Measurements from ENCODE around the gene ZFP36L1. TPM values are rescaled to one million over a fixed set of nuclear protein-coding genes. Genes with fewer than 3 reads are reported as not detected.

The ZFP36L1 gene
- total and polyA plus RNA-seq, 9 of the 15 experiments (the other 6 are each of a cell fraction or from before 2014, with no cell fraction given): 1.3 to 26.6 (median 3.7) TPM

DNA sequence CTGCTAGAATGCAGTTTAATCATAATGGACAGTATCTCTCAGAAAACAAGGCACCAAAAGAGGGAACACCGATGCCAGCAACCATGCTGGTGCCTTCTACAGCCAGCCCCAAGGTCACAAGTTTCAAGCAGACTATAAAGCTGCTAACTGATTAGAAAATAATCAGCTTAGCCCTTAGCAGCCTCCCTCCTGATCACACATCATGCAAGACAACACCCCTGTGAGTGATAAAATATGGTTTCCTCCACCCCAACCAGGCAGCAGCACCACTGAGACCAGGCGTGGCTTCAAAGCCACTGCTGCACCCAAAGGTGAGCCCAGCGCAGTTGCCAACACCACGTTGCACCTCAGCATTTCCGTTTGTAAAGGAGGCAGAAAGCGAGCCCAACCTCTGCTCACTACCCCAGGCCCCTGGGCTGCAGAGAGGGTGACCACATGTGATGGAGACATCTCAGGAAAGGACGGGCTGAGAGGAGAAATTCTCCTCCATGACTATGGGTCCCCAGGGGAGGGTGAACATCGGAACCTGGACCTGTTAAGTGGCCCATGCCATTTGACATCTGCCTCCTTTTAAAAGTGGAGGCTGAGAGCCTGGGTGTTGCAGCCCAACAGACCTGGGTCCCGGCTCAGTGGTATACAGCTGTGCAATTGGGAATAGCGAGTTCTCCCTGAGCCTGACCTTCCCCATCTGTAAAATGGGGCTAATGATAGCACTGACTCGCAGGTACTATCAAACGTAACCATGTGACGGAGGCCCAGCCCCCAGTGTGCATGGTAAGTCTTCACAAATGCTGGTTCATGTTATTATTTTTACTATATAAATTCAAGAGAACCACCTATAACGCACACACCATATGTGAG, 11.5 kb downstream of the ZFP36L1 start (continued):
- TF ChIP-seq, protein P1, sequence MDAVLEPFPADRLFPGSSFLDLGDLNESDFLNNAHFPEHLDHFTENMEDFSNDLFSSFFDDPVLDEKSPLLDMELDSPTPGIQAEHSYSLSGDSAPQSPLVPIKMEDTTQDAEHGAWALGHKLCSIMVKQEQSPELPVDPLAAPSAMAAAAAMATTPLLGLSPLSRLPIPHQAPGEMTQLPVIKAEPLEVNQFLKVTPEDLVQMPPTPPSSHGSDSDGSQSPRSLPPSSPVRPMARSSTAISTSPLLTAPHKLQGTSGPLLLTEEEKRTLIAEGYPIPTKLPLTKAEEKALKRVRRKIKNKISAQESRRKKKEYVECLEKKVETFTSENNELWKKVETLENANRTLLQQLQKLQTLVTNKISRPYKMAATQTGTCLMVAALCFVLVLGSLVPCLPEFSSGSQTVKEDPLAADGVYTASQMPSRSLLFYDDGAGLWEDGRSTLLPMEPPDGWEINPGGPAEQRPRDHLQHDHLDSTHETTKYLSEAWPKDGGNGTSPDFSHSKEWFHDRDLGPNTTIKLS (IDR thresholded peaks at IDR 0.05; ENCODE audit: borderline replicate concordance, low read depth): no peak
- TF ChIP-seq, protein P2, sequence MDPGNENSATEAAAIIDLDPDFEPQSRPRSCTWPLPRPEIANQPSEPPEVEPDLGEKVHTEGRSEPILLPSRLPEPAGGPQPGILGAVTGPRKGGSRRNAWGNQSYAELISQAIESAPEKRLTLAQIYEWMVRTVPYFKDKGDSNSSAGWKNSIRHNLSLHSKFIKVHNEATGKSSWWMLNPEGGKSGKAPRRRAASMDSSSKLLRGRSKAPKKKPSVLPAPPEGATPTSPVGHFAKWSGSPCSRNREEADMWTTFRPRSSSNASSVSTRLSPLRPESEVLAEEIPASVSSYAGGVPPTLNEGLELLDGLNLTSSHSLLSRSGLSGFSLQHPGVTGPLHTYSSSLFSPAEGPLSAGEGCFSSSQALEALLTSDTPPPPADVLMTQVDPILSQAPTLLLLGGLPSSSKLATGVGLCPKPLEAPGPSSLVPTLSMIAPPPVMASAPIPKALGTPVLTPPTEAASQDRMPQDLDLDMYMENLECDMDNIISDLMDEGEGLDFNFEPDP (CRISPR knock-in tag; IDR thresholded peaks at IDR 0.05): no peak
- peak; percentile 24; the same call in 1 of the 2 replicates for TF ChIP-seq BCOR (IDR thresholded peaks at IDR 0.05)
- TF ChIP-seq POLR3G (IDR thresholded peaks at IDR 0.05; ENCODE audit: extremely low read depth, insufficient read length, insufficient replicate concordance): no peak
- TF ChIP-seq, protein P3, sequence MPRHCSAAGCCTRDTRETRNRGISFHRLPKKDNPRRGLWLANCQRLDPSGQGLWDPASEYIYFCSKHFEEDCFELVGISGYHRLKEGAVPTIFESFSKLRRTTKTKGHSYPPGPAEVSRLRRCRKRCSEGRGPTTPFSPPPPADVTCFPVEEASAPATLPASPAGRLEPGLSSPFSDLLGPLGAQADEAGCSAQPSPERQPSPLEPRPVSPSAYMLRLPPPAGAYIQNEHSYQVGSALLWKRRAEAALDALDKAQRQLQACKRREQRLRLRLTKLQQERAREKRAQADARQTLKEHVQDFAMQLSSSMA (CRISPR knock-in tag; IDR thresholded peaks at IDR 0.05): no peak
- peak; percentile 46; the same call in 1 of the 2 replicates for TF ChIP-seq TAL1 (IDR thresholded peaks at IDR 0.05)
- no peak for TF ChIP-seq CHD2 (IDR thresholded peaks at IDR 0.05; ENCODE audit: low read depth, low read length)
- TF ChIP-seq CBFA2T3 (IDR thresholded peaks at IDR 0.05): peak; percentile 80
- TF ChIP-seq POLR2H (tag; IDR thresholded peaks at IDR 0.05; ENCODE audit: low read depth): no peak
- no peak for TF ChIP-seq KDM5B (IDR thresholded peaks at IDR 0.05; ENCODE audit: insufficient replicate concordance, low read depth, low read length)
- no peak for TF ChIP-seq GATAD2B (IDR thresholded peaks at IDR 0.05; ENCODE audit: borderline replicate concordance)
- no peak for TF ChIP-seq SRSF7 (optimal IDR thresholded peaks at IDR 0.05; ENCODE audit: low read depth, low read length)
- TF ChIP-seq, protein P4, sequence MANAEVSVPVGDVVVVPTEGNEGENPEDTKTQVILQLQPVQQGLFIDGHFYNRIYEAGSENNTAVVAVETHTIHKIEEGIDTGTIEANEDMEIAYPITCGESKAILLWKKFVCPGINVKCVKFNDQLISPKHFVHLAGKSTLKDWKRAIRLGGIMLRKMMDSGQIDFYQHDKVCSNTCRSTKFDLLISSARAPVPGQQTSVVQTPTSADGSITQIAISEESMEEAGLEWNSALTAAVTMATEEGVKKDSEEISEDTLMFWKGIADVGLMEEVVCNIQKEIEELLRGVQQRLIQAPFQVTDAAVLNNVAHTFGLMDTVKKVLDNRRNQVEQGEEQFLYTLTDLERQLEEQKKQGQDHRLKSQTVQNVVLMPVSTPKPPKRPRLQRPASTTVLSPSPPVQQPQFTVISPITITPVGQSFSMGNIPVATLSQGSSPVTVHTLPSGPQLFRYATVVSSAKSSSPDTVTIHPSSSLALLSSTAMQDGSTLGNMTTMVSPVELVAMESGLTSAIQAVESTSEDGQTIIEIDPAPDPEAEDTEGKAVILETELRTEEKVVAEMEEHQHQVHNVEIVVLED (CRISPR knock-in tag; IDR thresholded peaks at IDR 0.05): no peak
- TF ChIP-seq ZNF239 (CRISPR knock-in tag; IDR thresholded peaks at IDR 0.05): no peak
- TF ChIP-seq EWSR1 (IDR thresholded peaks at IDR 0.05; ENCODE audit: borderline replicate concordance, low read depth, partially characterized antibody): no peak
- TF ChIP-seq RBM25 (IDR thresholded peaks at IDR 0.05; ENCODE audit: low read depth, low read length, severe bottlenecking): peak; percentile 47
- no peak for TF ChIP-seq FOS (IDR thresholded peaks at IDR 0.05; ENCODE audit: extremely low read depth, insufficient read length)
- TF ChIP-seq, protein P5, sequence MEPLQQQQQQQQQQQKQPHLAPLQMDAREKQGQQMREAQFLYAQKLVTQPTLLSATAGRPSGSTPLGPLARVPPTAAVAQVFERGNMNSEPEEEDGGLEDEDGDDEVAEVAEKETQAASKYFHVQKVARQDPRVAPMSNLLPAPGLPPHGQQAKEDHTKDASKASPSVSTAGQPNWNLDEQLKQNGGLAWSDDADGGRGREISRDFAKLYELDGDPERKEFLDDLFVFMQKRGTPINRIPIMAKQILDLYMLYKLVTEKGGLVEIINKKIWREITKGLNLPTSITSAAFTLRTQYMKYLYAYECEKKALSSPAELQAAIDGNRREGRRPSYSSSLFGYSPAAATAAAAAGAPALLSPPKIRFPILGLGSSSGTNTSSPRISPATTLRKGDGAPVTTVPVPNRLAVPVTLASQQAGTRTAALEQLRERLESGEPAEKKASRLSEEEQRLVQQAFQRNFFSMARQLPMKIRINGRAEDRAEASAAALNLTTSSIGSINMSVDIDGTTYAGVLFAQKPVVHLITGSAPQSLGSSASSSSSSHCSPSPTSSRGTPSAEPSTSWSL (CRISPR knock-in tag; IDR thresholded peaks at IDR 0.05; ENCODE audit: borderline replicate concordance): no peak
- no peak for TF ChIP-seq NCOA4 (IDR thresholded peaks at IDR 0.05; ENCODE audit: partially characterized antibody)
